Lung (tissue), 12 donors: ENCODE data around the gene MTFR1L. TPM values are rescaled to one million over a fixed set of nuclear protein-coding genes. Genes with fewer than 3 reads are reported as not detected.

ENCODE experiments used
- ATAC-seq: fragments of 200-7000 bp; cut with Tn5 transposase; one replicate; pipeline ENCODE4 v1.9.1; 2020; ENCODE audit warnings: moderate number of reproducible peaks; ENCODE audit not compliant: insufficient read depth, low FRiP score
- DNase-seq, 3 donors: peaks; one replicate each; pipeline ENCODE4 v3.0.0-alpha.2; 2013 to 2017
- H3K27ac ChIP-seq, 2 donors: one replicate each; pipeline ENCODE4 v1.5.1; 2013; ENCODE audit warnings: mild to moderate bottlenecking in 2 of 2, moderate library complexity in 2 of 2, control low read depth in 1 of 2, inconsistent platforms in 1 of 2, low read depth in 1 of 2, low read length in 1 of 2
- H3K27me3 ChIP-seq, 3 donors: one replicate each; pipeline ENCODE4 v1.5.1; 2013; ENCODE audit warnings: low read length in 2 of 3; ENCODE audit not compliant: control insufficient read depth in 3 of 3, insufficient read depth in 3 of 3
- H3K36me3 ChIP-seq, 4 donors: one replicate each; pipeline ENCODE4 v1.5.1; 2013; ENCODE audit warnings: low read length in 4 of 4, mild to moderate bottlenecking in 1 of 4, moderate library complexity in 1 of 4; ENCODE audit not compliant: control insufficient read depth in 4 of 4, insufficient read depth in 4 of 4
- H3K4me1 ChIP-seq, 5 donors: one replicate each; pipeline ENCODE4 v1.5.1; 2013; ENCODE audit warnings: low read length in 5 of 5, mild to moderate bottlenecking in 2 of 5, moderate library complexity in 1 of 5; ENCODE audit not compliant: control insufficient read depth in 5 of 5, insufficient read depth in 5 of 5
- H3K4me3 ChIP-seq: one replicate; pipeline ENCODE4 v1.5.1; 2013; ENCODE audit warnings: mild to moderate bottlenecking, control low read depth, moderate library complexity
- H3K9ac ChIP-seq, 2 donors: one replicate each; pipeline ENCODE4 v1.5.1; 2013; ENCODE audit warnings: low read length in 2 of 2, control low read depth in 1 of 2; ENCODE audit not compliant: insufficient read depth in 1 of 2
- H3K9me3 ChIP-seq, 4 donors: one replicate each; pipeline ENCODE4 v1.5.1; 2013; ENCODE audit warnings: low read length in 3 of 4, mild to moderate bottlenecking in 1 of 4, moderate library complexity in 1 of 4; ENCODE audit not compliant: control insufficient read depth in 4 of 4, insufficient read depth in 3 of 4
- WGBS, 2 donors: extraction: QIAGEN DNeasy Blood & Tissue Kit; methylation state at CpG; one replicate each; pipeline ENCODE4 v1.1.7; 2013; 5-methylcytosine and 5-hydroxymethylcytosine counted together
- polyA plus RNA-seq, 2 donors: library from polyadenylated mRNA; stranded (reverse); fragments of 200-250 nt; gene quantifications; one replicate each; pipeline ENCODE4 v1.2.1, GENCODE V29; 2013
- total RNA-seq, 2 donors: library from RNA; depleted of rRNA in 1 of 2; stranded (reverse); fragments of >200 nt in 1 of 2; gene quantifications; one replicate each; pipeline ENCODE4 v1.2.1, GENCODE V29; 2014 to 2021
- TF ChIP-seq, protein P1 (sequence below): IDR thresholded peaks from 2 replicates; pipeline ENCODE4 v1.5.1; 2012; ENCODE audit warnings: mild to moderate bottlenecking; ENCODE audit errors: control extremely low read depth, extremely low read depth
- donor health status: control.
- donor health status: control.
- donor health status: Bipolar disorder and iron deficiency.
- donor health status: healthy.
- donor health status: DM: yes; HTN: yes; CAD: no.

MTFR1L gene
- total and polyA plus RNA-seq, 4 donors: 35.4 to 43.6 (median 38.4) TPM

- TF ChIP-seq, protein P1, sequence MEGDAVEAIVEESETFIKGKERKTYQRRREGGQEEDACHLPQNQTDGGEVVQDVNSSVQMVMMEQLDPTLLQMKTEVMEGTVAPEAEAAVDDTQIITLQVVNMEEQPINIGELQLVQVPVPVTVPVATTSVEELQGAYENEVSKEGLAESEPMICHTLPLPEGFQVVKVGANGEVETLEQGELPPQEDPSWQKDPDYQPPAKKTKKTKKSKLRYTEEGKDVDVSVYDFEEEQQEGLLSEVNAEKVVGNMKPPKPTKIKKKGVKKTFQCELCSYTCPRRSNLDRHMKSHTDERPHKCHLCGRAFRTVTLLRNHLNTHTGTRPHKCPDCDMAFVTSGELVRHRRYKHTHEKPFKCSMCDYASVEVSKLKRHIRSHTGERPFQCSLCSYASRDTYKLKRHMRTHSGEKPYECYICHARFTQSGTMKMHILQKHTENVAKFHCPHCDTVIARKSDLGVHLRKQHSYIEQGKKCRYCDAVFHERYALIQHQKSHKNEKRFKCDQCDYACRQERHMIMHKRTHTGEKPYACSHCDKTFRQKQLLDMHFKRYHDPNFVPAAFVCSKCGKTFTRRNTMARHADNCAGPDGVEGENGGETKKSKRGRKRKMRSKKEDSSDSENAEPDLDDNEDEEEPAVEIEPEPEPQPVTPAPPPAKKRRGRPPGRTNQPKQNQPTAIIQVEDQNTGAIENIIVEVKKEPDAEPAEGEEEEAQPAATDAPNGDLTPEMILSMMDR: no peak
- Histone ChIP-seq H3K36me3 (peaks cover 0 to 10% (median 4%) of the 10 kb centered on the region in 4 donors), H3K4me1 (peaks cover 0 to 7% (median 2%) of the 10 kb centered on the region in 5 donors), H3K4me3 (no peak overlapping the region), H3K9ac (no peak overlapping the region), H3K9me3 (no peaks in the 10 kb centered on the region), H3K27ac (no peak overlapping the region), H3K27me3 (no peaks in the 10 kb centered on the region)
- WGBS, 2 donors: 95 to 96% methylated on average over 25 of the region's 25 CpGs
- ATAC-seq (no peak), DNase-seq (no peak)
Observed at GRCh38 chr1:25863486-25864262, 43.9 kb downstream of the MTFR1L start.

- H3K9me3 ChIP-seq: no peaks in the 10 kb centered on the region
- H3K27me3 ChIP-seq: no peaks in the 10 kb centered on the region
- peaks cover 0 to 2% (median 0%) of the 10 kb centered on the region in 5 donors for H3K4me1 ChIP-seq
- no peak for ATAC-seq
- no peak overlapping the region for H3K9ac ChIP-seq
- TF ChIP-seq, protein P1: no peak
- H3K36me3 ChIP-seq: peaks cover 0 to 10% (median 4%) of the 10 kb centered on the region in 4 donors
- H3K27ac ChIP-seq: no peak overlapping the region
- WGBS, 2 donors: 75 to 76% methylated on average over 3 of the region's 3 CpGs
- H3K4me3 ChIP-seq: no peak overlapping the region
- no peak for DNase-seq
Observed at GRCh38 chr1:25864434-25864833, 44.7 kb downstream of the MTFR1L start.

GRCh38 chr1:25866288-25866687 lies 46.5 kb downstream of the MTFR1L start:
- Histone ChIP-seq H3K9ac (no peak overlapping the region), H3K4me3 (no peak overlapping the region), H3K27ac (no peak overlapping the region), H3K9me3 (no peaks in the 10 kb centered on the region), H3K4me1 (peaks cover 0 to 4% (median 2%) of the 10 kb centered on the region in 5 donors), H3K27me3 (no peaks in the 10 kb centered on the region), H3K36me3 (peaks cover 0 to 10% (median 8%) of the 10 kb centered on the region in 4 donors)
- WGBS, 2 donors: 82 to 92% methylated on average over 1 of the region's 1 CpG
- ATAC-seq: no peak
- TF ChIP-seq, protein P1: no peak
- DNase-seq: no peak
